Neural cell (in vitro differentiated cells): Measurements from ENCODE around the gene SESN1.
"Not testable (repeated sequence)": the region's sequence is repeated elsewhere in the genome, so short reads cannot be mapped to it uniquely, and the experiment has no call there.

Source experiments
- CTCF ChIP-seq: fragments of 450-650 bp; IDR thresholded peaks from 2 replicates; pipeline ENCODE4 v1.5.1; 2014; ENCODE audit warnings: antibody characterized with exemption, mild to moderate bottlenecking, moderate library complexity; ENCODE audit not compliant: poor library complexity, severe bottlenecking
- MXI1 ChIP-seq: fragments of 450-650 bp; conservative IDR thresholded peaks from 2 replicates; pipeline ENCODE4 v1.6.1; 2014; ENCODE audit warnings: antibody characterized with exemption, mild to moderate bottlenecking; ENCODE audit not compliant: poor library complexity, severe bottlenecking
- RAD21 ChIP-seq: fragments of 450-650 bp; conservative IDR thresholded peaks from 2 replicates; pipeline ENCODE4 v1.6.1; 2014; ENCODE audit warnings: antibody characterized with exemption, mild to moderate bottlenecking, moderate library complexity

- TF ChIP-seq CTCF, RAD21, MXI1: not testable (repeated sequence)
Observed at GRCh38 chr6:109136039-109136438, 41.4 kb upstream of the SESN1 start.
